ENCODE measurements around the gene LIMA1. TPM values are rescaled to one million over a fixed set of nuclear protein-coding genes. Genes with fewer than 3 reads are reported as not detected.
"Not testable (repeated sequence)": the region's sequence is repeated elsewhere in the genome, so short reads cannot be mapped to it uniquely, and the experiment has no call there.

LIMA1 gene
- total RNA-seq, 1 donor = 4.4 TPM

- not testable (repeated sequence) for H3K9me3 ChIP-seq (ENCODE audit: low read depth, low read length); H3K4me1 ChIP-seq (ENCODE audit: insufficient read depth, low read length); H3K4me3 ChIP-seq (ENCODE audit: low read length); H3K27me3 ChIP-seq (ENCODE audit: insufficient read depth, low read length)
These were observed 135.3 kb downstream of the LIMA1 start for GRCh38 chr12:50148011-50148410.

DNA sequence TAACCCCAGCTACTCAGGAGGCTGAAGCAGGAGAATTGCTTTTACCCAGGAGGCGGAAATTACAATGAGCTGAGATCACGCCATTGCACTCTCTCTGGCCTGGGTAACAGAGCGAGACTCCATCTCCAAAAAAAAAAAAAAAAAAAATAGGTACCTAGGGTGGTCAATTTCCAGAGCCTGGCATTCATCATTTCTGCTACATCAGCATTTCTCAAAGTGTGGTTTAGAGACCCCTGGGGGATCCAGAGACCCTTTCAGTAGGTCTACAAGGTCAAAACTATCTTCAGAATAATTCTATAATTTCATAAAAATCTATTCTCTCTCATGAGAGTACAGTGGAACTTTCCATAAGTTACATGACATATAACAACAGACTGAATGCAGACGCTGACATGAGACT lies 136.0 kb downstream of the LIMA1 start:
- Histone ChIP-seq H3K4me1 (ENCODE audit: insufficient read depth, low read length) (no peaks in the 10 kb centered on the region), H3K9me3 (ENCODE audit: low read depth, low read length) (no peaks in the 10 kb centered on the region), H3K4me3 (ENCODE audit: low read length) (no peak overlapping the region), H3K27me3 (ENCODE audit: insufficient read depth, low read length) (no peaks in the 10 kb centered on the region)

GRCh38 chr12:50145439-50145838 lies 137.9 kb downstream of the LIMA1 start:
- Histone ChIP-seq H3K27me3 (ENCODE audit: insufficient read depth, low read length) (no peaks in the 10 kb centered on the region), H3K4me1 (ENCODE audit: insufficient read depth, low read length) (no peaks in the 10 kb centered on the region), H3K9me3 (ENCODE audit: low read depth, low read length) (no peaks in the 10 kb centered on the region), H3K4me3 (ENCODE audit: low read length) (no peak overlapping the region)

GRCh38 chr12:50142993-50143392 lies 140.3 kb downstream of the LIMA1 start:
- H3K9me3 ChIP-seq (ENCODE audit: low read depth, low read length) = no peaks in the 10 kb centered on the region
- H3K27me3 ChIP-seq (ENCODE audit: insufficient read depth, low read length) = no peaks in the 10 kb centered on the region

GRCh38 chr12:50132505-50133135 lies 150.7 kb downstream of the LIMA1 start:
- Histone ChIP-seq H3K4me1 (ENCODE audit: insufficient read depth, low read length) (peaks cover 3% of the 10 kb centered on the region), H3K4me3 (ENCODE audit: low read length) (no peak overlapping the region), H3K9me3 (ENCODE audit: low read depth, low read length) (no peaks in the 10 kb centered on the region), H3K27me3 (ENCODE audit: insufficient read depth, low read length) (no peaks in the 10 kb centered on the region)

More at GRCh38 chr12:50142993-50143392, 140.3 kb downstream of the LIMA1 start:
- Histone ChIP-seq H3K4me3 (ENCODE audit: low read length) (no peak overlapping the region), H3K4me1 (ENCODE audit: insufficient read depth, low read length) (no peaks in the 10 kb centered on the region)

DNA sequence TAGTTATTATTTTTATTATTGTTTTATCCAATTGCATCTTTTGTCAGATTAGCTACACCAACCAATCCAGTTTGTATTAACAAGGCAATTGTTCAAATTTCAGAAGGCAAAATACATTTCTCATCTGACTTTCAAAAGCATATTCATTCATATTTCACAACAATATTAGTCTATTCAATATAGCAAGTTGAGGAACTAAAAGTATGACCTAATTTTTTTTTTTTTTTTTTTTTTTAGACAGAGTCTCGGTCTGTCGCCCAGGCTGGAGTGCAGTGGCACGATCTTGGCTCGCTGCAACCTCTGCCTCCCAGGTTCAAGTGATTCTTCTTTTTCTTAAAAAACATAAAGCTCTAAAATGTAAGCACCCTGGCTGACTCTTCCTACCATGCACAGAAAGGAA lies 154.0 kb downstream of the LIMA1 start:
- Histone ChIP-seq H3K4me1 (ENCODE audit: insufficient read depth, low read length) (peaks cover 8% of the 10 kb centered on the region), H3K27me3 (ENCODE audit: insufficient read depth, low read length) (no peaks in the 10 kb centered on the region), H3K9me3 (ENCODE audit: low read depth, low read length) (no peaks in the 10 kb centered on the region), H3K4me3 (ENCODE audit: low read length) (no peak overlapping the region)

DNA sequence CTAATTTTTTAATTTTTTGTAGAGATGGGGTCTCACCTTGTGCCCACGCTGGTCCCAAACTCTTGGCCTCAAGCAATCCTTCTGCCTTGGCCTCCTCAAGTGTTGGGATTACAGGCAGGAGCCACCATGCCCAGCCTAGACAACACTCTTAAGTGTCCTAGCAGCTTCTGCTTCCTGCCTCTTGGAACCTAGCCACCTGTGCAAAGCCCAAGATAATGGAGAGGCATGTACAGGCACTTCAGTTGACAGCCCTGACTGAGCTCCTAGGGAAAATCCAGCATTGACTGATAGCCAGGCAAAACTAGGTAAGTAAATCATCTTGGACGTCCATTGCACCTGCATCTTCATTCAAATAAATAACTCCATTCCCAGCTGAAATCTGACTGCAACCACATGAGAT lies 155.8 kb downstream of the LIMA1 start:
- Histone ChIP-seq H3K9me3 (ENCODE audit: low read depth, low read length) (no peaks in the 10 kb centered on the region), H3K4me1 (ENCODE audit: insufficient read depth, low read length) (peaks cover 8% of the 10 kb centered on the region), H3K4me3 (ENCODE audit: low read length) (no peak overlapping the region), H3K27me3 (ENCODE audit: insufficient read depth, low read length) (no peaks in the 10 kb centered on the region)

Other genes starting within 250 kb of the LIMA1 start
- gene ASIC1, start 225.9 kb downstream of the LIMA1 start, total RNA-seq = under 0.01 TPM
- 74.3 TPM for gene SMARCD1, start 198.2 kb downstream of the LIMA1 start, total RNA-seq
- 0.21 TPM for gene GPD1, start 179.5 kb downstream of the LIMA1 start, total RNA-seq
- gene COX14, start 171.3 kb downstream of the LIMA1 start, total RNA-seq = 34.3 TPM
- 30.3 TPM for gene CERS5, start 116.2 kb downstream of the LIMA1 start, total RNA-seq
- 0.10 TPM for gene FAM186A, start 113.1 kb upstream of the LIMA1 start, total RNA-seq
- gene LARP4, start 117.4 kb upstream of the LIMA1 start, total RNA-seq = 41.8 TPM
- 39.9 TPM for gene DIP2B, start 221.5 kb upstream of the LIMA1 start, total RNA-seq